Panc1 (cell line): ENCODE results near the gene MAMDC2. TPM values are rescaled to one million over a fixed set of nuclear protein-coding genes. Genes with fewer than 3 reads are reported as not detected.

ENCODE experiments used
- total RNA-seq: library from RNA; stranded (reverse); gene quantifications from one replicate; pipeline ENCODE4 v1.2.1, GENCODE V29; 2021; ENCODE audit not compliant: unreplicated experiment

The MAMDC2 gene
- total RNA-seq, 1 experiment from 2014 or later, result 1.5 TPM

Other genes with a start within 250 kb of the MAMDC2 start
- not detected for gene CFAP95, start 223.0 kb upstream of the MAMDC2 start, total RNA-seq
- gene SMC5, start 215.1 kb downstream of the MAMDC2 start, total RNA-seq, result 12.9 TPM